HUES48 (cell line): ENCODE measurements around the gene SETMAR.

Experiments
- H3K27ac ChIP-seq: one replicate; pipeline ENCODE4 v1.7.0; 2013; ENCODE audit warnings: low read depth, low read length, inconsistent platforms
- H3K27me3 ChIP-seq: 2 replicates; pipeline ENCODE4 v1.6.1; 2013; ENCODE audit warnings: mild to moderate bottlenecking, low read length; ENCODE audit not compliant: control insufficient read depth, insufficient read depth
- H3K36me3 ChIP-seq: 2 replicates; pipeline ENCODE4 v1.6.1; 2013; ENCODE audit warnings: low read length; ENCODE audit not compliant: control insufficient read depth, insufficient read depth
- H3K4me1 ChIP-seq: 2 replicates; pipeline ENCODE4 v1.6.1; 2013; ENCODE audit warnings: mild to moderate bottlenecking, low read length; ENCODE audit not compliant: control insufficient read depth, insufficient read depth
- H3K4me3 ChIP-seq: 2 replicates; pipeline ENCODE4 v1.5.1; 2013; ENCODE audit warnings: mild to moderate bottlenecking, low read depth, low read length
- H3K9ac ChIP-seq: 2 replicates; pipeline ENCODE4 v1.6.1; 2013; ENCODE audit warnings: mild to moderate bottlenecking, low read depth, low read length, moderate library complexity
- H3K9me3 ChIP-seq: 2 replicates; pipeline ENCODE4 v1.6.1; 2013; ENCODE audit warnings: low read length; ENCODE audit not compliant: control insufficient read depth, insufficient read depth

Gene SETMAR

DNA sequence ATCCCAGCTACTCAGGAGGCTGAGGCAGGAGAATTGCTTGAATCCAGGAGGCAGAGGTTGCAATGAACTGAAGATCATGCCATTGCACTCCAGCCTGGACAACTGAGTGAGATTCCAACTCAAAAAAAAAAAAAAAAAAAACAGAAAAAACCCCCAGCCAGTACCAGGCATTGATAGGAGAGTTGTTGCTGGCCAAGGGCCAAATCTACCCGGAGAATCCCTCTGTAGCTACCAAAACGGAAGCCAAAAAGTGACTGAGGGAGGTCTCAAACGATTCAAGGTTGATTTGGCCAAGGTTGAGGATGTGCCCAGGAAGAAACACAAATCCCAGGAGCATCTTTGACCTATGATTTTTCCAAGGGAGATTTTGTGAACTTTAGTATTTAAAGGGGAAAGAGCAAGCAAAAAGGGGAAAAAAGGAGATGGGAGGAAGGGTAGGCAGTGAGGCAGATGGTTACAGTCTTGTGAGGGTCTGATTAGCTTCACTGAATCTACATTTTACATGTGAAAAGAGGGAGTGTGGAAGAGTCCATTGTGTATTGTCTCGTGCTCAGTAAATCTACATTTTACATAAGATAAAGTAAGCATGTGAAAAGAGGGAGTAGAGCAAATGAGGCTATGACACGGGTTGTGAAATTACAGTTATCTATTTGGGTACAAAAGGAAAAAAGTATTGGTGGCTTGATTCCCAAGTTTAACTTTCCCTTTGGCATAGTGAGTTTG lies 32.8 kb downstream of the SETMAR start:
- no peak overlapping the region for H3K4me3 ChIP-seq
- no peak overlapping the region for H3K9ac ChIP-seq
- peaks cover 29% of the 10 kb centered on the region for H3K4me1 ChIP-seq
- no peaks in the 10 kb centered on the region for H3K36me3 ChIP-seq
- no peaks in the 10 kb centered on the region for H3K9me3 ChIP-seq
- no peak overlapping the region for H3K27ac ChIP-seq
- H3K27me3 ChIP-seq, result no peaks in the 10 kb centered on the region

- Histone ChIP-seq H3K9ac (no peak overlapping the region), H3K27ac (no peak overlapping the region), H3K4me3 (no peak overlapping the region), H3K27me3 (no peaks in the 10 kb centered on the region), H3K9me3 (no peaks in the 10 kb centered on the region), H3K36me3 (no peaks in the 10 kb centered on the region), H3K4me1 (peaks cover 26% of the 10 kb centered on the region)
These were observed 33.8 kb downstream of the SETMAR start for GRCh38 chr3:4336850-4337546.

- no peaks in the 10 kb centered on the region for H3K36me3 ChIP-seq
- no peak overlapping the region for H3K4me3 ChIP-seq
- H3K9me3 ChIP-seq, result no peaks in the 10 kb centered on the region
- H3K4me1 ChIP-seq, result peaks cover 18% of the 10 kb centered on the region
- no peak overlapping the region for H3K9ac ChIP-seq
- no peak overlapping the region for H3K27ac ChIP-seq
- H3K27me3 ChIP-seq, result no peaks in the 10 kb centered on the region
These were observed 35.6 kb downstream of the SETMAR start for GRCh38 chr3:4338751-4339150.

DNA sequence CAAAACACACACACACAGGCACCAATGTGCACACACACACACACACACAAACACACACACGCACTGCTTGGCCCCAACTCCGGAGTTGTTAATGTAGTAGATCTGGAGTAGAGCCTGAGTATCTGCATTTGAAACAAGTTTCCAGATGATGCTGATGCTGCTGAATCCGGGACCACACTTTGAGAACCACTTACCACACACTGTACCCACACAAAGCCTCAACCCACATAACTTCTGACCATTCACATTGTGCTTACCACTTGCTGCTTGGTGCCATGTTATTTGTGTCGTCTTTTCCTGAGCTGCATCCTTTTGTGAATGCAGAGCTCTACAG lies 36.9 kb downstream of the SETMAR start:
- no peaks in the 10 kb centered on the region for H3K36me3 ChIP-seq
- no peaks in the 10 kb centered on the region for H3K27me3 ChIP-seq

GRCh38 chr3:4340411-4341335 lies 37.5 kb downstream of the SETMAR start:
- Histone ChIP-seq H3K36me3 (no peaks in the 10 kb centered on the region), H3K27ac (no peak overlapping the region)

More for the DNA sequence above, 36.9 kb downstream of the SETMAR start:
- peaks cover 12% of the 10 kb centered on the region for H3K4me1 ChIP-seq
- no peak overlapping the region for H3K4me3 ChIP-seq
- H3K9me3 ChIP-seq, result no peaks in the 10 kb centered on the region
- no peak overlapping the region for H3K9ac ChIP-seq
- H3K27ac ChIP-seq, result no peak overlapping the region

DNA sequence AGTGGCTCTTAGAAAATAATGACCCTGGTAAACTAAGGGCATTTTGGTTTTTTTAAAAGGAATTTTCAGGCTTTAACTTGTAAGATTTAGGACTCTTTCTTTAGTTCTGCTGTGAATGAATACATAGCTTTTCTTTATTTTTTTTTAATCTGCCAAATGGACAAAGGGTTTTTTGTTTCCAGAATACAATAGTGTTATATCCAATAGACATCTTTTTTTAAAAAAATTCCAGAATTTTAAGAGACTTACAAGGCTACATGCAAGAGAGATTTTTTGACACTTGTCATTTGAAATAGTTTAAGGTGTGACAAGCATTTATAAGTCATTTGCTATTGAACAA lies 38.1 kb downstream of the SETMAR start:
- Histone ChIP-seq H3K27ac (no peak overlapping the region), H3K36me3 (no peaks in the 10 kb centered on the region), H3K27me3 (no peaks in the 10 kb centered on the region), H3K9me3 (no peaks in the 10 kb centered on the region), H3K4me3 (no peak overlapping the region), H3K4me1 (peaks cover 6% of the 10 kb centered on the region), H3K9ac (no peak overlapping the region)

More at GRCh38 chr3:4340411-4341335, 37.5 kb downstream of the SETMAR start:
- Histone ChIP-seq H3K27me3 (no peaks in the 10 kb centered on the region), H3K9ac (no peak overlapping the region), H3K4me1 (peaks cover 11% of the 10 kb centered on the region), H3K9me3 (no peaks in the 10 kb centered on the region), H3K4me3 (no peak overlapping the region)

GRCh38 chr3:4343258-4343657 lies 40.1 kb downstream of the SETMAR start:
- Histone ChIP-seq H3K27me3 (no peaks in the 10 kb centered on the region), H3K27ac (no peak overlapping the region), H3K9me3 (no peaks in the 10 kb centered on the region), H3K9ac (no peak overlapping the region), H3K4me3 (no peak overlapping the region), H3K4me1 (no peaks in the 10 kb centered on the region), H3K36me3 (no peaks in the 10 kb centered on the region)

DNA sequence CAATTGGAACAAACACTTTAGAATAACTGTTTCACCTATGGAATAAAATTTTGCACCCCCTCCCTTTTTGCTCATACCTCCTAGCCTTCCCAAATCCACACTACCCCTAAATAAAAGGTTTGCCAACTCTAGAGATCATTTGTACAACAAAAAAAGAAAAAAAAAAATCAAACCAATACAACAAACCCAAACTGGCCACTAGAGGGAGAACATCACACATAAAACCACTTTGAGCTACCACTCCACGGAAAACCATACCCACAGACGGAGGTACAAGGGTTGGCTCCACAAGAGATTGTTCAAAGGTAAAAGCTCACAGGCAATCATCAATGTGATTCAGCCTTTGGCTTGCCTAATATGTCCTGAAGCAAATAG lies 47.6 kb downstream of the SETMAR start:
- no peak overlapping the region for H3K4me3 ChIP-seq
- H3K27ac ChIP-seq, result no peak overlapping the region

DNA sequence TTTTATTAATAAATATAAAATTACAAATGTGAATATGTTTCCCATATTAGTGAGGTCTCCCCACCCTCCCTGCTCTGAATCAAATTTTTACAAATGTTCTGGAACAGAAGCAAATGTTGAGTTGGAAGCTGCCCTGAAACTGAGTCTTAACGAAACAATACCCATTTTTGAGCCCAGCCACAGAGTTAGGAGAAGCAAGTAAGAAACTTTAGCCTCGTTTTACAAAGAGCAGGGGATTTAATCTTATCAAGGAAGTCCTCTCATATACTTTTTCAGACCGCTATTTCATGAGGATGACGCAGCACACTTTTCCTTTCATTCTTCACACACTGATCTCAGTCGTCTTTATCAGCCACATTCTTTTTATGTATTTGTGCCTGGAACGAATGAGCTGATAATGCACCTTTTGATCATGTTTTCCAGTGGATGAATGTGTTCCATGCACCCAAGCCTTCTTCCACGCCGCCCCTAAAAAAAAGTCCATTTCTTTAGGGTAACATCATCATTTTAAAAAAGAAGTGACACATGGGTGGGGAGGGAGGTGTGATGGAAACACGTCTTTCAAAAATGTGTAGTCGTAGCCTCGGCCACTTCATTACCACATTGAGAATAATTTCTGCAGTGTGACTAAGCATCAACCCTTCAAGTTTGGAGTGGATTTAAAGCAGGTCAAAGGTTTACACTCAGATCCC lies 48.1 kb downstream of the SETMAR start:
- no peak overlapping the region for H3K27ac ChIP-seq
- no peak overlapping the region for H3K4me3 ChIP-seq
- no peaks in the 10 kb centered on the region for H3K9me3 ChIP-seq
- H3K4me1 ChIP-seq, result no peaks in the 10 kb centered on the region
- H3K36me3 ChIP-seq, result no peaks in the 10 kb centered on the region
- no peaks in the 10 kb centered on the region for H3K27me3 ChIP-seq
- no peak overlapping the region for H3K9ac ChIP-seq

More for the DNA sequence above, 47.6 kb downstream of the SETMAR start:
- H3K27me3 ChIP-seq, result no peaks in the 10 kb centered on the region
- no peaks in the 10 kb centered on the region for H3K4me1 ChIP-seq
- H3K36me3 ChIP-seq, result no peaks in the 10 kb centered on the region
- no peak overlapping the region for H3K9ac ChIP-seq
- H3K9me3 ChIP-seq, result no peaks in the 10 kb centered on the region

DNA sequence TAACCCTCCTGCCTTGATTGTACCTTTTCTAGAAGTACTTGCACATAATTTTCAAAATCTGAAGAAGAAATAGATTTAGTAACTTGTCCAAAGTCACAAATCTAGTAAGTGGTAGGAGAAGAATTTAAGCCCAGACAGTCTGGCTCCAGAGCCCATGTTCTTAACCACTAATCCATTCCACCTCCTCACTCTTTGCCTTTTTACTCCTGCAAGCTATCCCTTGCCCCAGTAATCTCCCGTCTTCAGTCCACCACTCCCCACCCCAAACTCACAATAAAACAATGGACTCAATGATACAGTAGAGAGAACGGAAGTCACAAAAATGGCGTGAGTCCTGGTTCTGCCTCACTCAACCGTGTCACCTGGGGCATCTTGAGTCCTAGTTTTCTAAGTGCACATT lies 48.7 kb downstream of the SETMAR start:
- H3K36me3 ChIP-seq, result no peaks in the 10 kb centered on the region
- no peaks in the 10 kb centered on the region for H3K9me3 ChIP-seq
- H3K4me1 ChIP-seq, result no peaks in the 10 kb centered on the region
- H3K27me3 ChIP-seq, result no peaks in the 10 kb centered on the region
- no peak overlapping the region for H3K4me3 ChIP-seq
- H3K9ac ChIP-seq, result no peak overlapping the region
- H3K27ac ChIP-seq, result no peak overlapping the region
